HG02840 (cell line): Measurements from ENCODE around the gene AFG1L.
"Not testable (repeated sequence)": the region's sequence is repeated elsewhere in the genome, so short reads cannot be mapped to it uniquely, and the experiment has no call there.

Experiments
- ATAC-seq: cut with Tn5 transposase; IDR thresholded peaks from one replicate; pipeline ENCODE4 v1.9.1; 2021; ENCODE audit warnings: mild to moderate bottlenecking, moderate library complexity, moderate number of reproducible peaks; ENCODE audit not compliant: unreplicated experiment, low FRiP score

Gene AFG1L

GRCh38 chr6:108348655-108349349, 53.9 kb downstream of the AFG1L start:
- ATAC-seq: no peak

GRCh38 chr6:108350528-108350927, 55.7 kb downstream of the AFG1L start:
- no peak for ATAC-seq

GRCh38 chr6:108353853-108354252, 59.0 kb downstream of the AFG1L start:
- ATAC-seq: no peak

- no peak for ATAC-seq
Observed at GRCh38 chr6:108355120-108355519, 60.3 kb downstream of the AFG1L start.

- no peak for ATAC-seq
Observed at GRCh38 chr6:108355890-108356289, 61.0 kb downstream of the AFG1L start.

GRCh38 chr6:108359901-108360882, 65.3 kb downstream of the AFG1L start:
- ATAC-seq: no peak

- no peak for ATAC-seq
Observed at GRCh38 chr6:108360919-108361311, 66.1 kb downstream of the AFG1L start.

GRCh38 chr6:108361312-108361932, 66.6 kb downstream of the AFG1L start:
- ATAC-seq: no peak

- no peak for ATAC-seq
Observed at GRCh38 chr6:108362455-108362854, 67.6 kb downstream of the AFG1L start.

- ATAC-seq: no peak
Observed at GRCh38 chr6:108363113-108363512, 68.3 kb downstream of the AFG1L start.

- no peak for ATAC-seq
Observed at GRCh38 chr6:108363889-108364313, 69.0 kb downstream of the AFG1L start.

- ATAC-seq: no peak
Observed at GRCh38 chr6:108364470-108364869, 69.6 kb downstream of the AFG1L start.

- no peak for ATAC-seq
Observed at GRCh38 chr6:108365478-108365877, 70.6 kb downstream of the AFG1L start.

- ATAC-seq: no peak
Observed at GRCh38 chr6:108366236-108366635, 71.4 kb downstream of the AFG1L start.

- no peak for ATAC-seq
Observed at GRCh38 chr6:108368431-108369030, 73.7 kb downstream of the AFG1L start.

GRCh38 chr6:108380876-108381275, 86.0 kb downstream of the AFG1L start:
- ATAC-seq: no peak

- ATAC-seq: no peak
Observed at GRCh38 chr6:108383981-108384380, 89.1 kb downstream of the AFG1L start.

- ATAC-seq: not testable (repeated sequence)
Observed at GRCh38 chr6:108389190-108389589, 94.3 kb downstream of the AFG1L start.

- ATAC-seq: no peak
Observed at GRCh38 chr6:108395297-108395696, 100.4 kb downstream of the AFG1L start.

GRCh38 chr6:108403236-108403635, 108.4 kb downstream of the AFG1L start:
- no peak for ATAC-seq

- ATAC-seq: no peak
Observed at GRCh38 chr6:108406943-108407342, 112.1 kb downstream of the AFG1L start.
